ENCODE data around the gene HDHD5.

Gene HDHD5

GRCh38 chr22:17138513-17138912, 20.6 kb downstream of the HDHD5 start:
- TF ChIP-seq, protein P1, sequence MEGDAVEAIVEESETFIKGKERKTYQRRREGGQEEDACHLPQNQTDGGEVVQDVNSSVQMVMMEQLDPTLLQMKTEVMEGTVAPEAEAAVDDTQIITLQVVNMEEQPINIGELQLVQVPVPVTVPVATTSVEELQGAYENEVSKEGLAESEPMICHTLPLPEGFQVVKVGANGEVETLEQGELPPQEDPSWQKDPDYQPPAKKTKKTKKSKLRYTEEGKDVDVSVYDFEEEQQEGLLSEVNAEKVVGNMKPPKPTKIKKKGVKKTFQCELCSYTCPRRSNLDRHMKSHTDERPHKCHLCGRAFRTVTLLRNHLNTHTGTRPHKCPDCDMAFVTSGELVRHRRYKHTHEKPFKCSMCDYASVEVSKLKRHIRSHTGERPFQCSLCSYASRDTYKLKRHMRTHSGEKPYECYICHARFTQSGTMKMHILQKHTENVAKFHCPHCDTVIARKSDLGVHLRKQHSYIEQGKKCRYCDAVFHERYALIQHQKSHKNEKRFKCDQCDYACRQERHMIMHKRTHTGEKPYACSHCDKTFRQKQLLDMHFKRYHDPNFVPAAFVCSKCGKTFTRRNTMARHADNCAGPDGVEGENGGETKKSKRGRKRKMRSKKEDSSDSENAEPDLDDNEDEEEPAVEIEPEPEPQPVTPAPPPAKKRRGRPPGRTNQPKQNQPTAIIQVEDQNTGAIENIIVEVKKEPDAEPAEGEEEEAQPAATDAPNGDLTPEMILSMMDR (IDR thresholded peaks at IDR 0.05; ENCODE audit: low read depth, low read length) = no peak
- H3K36me3 ChIP-seq = peaks cover 25% of the 10 kb centered on the region
- no peaks in the 10 kb centered on the region for H3K9me3 ChIP-seq
- DNase-seq = no peak
- no peaks in the 10 kb centered on the region for H3K4me1 ChIP-seq
- H3K27me3 ChIP-seq = no peaks in the 10 kb centered on the region
- H3K4me3 ChIP-seq (ENCODE audit: low read depth, low read length) = no peak overlapping the region

GRCh38 chr22:17137861-17138425, 21.1 kb downstream of the HDHD5 start:
- TF ChIP-seq, protein P1 (IDR thresholded peaks at IDR 0.05; ENCODE audit: low read depth, low read length) = no peak
- no peak overlapping the region for H3K4me3 ChIP-seq (ENCODE audit: low read depth, low read length)
- H3K4me1 ChIP-seq = no peaks in the 10 kb centered on the region
- no peaks in the 10 kb centered on the region for H3K9me3 ChIP-seq
- peaks cover 25% of the 10 kb centered on the region for H3K36me3 ChIP-seq
- H3K27me3 ChIP-seq = no peaks in the 10 kb centered on the region
- DNase-seq = no peak

DNA sequence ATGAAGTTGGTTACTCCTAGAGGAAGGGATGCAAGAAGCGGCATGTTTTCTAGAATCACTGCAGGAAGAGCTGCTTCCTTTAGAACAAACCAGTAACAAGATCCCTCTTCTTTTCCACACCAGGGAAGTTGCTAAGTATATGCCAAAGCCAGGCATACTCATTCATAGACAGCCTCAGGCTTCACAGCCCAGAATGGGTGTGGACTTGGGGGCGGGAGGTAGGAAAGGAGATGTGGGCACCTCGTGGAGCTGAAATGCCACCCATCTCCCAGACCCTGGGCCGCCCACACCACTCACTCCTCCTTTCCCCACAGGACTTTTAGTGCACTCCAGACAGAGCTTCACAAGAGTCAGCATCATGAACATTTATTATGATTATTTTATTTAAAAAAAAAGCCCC, 21.9 kb downstream of the HDHD5 start:
- H3K9me3 ChIP-seq = no peaks in the 10 kb centered on the region
- TF ChIP-seq, protein P1 (IDR thresholded peaks at IDR 0.05; ENCODE audit: low read depth, low read length) = no peak
- H3K36me3 ChIP-seq = peaks cover 25% of the 10 kb centered on the region
- H3K4me1 ChIP-seq = no peaks in the 10 kb centered on the region
- DNase-seq = no peak
- no peak overlapping the region for H3K4me3 ChIP-seq (ENCODE audit: low read depth, low read length)
- no peaks in the 10 kb centered on the region for H3K27me3 ChIP-seq

DNA sequence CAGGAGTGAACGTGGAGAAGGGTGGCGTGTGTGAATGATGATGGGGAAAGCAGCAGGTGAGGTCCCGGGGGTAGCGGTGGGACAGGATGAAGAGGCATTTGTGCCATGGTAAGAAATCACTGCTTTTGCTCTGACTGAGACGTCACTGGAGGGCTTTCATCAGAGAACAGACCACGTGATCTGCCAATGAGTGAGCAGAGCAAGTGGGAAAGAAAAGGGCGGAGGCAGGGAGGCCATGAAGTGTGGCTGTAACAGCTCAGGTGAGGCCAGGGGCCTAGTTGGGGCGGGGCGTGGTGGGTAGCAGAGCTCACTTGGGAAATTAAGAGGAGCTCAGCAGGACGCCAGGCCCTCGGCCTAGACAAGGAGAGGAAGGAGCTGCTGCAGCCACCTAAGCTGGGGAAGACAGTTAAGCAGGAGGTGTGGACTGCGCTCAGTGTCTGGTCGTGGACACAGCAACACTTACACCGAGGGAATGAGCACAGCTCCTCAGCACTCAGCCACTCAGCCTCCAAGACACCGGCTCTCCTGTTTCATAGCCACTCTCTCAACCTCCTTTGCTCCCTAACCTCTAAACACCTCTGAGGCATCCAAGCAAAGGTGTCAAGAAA, 23.8 kb downstream of the HDHD5 start:
- DNase-seq = no peak
- Histone ChIP-seq H3K36me3 (peaks cover 17% of the 10 kb centered on the region), H3K4me3 (ENCODE audit: low read depth, low read length) (no peak overlapping the region), H3K27me3 (no peaks in the 10 kb centered on the region), H3K4me1 (no peaks in the 10 kb centered on the region), H3K9me3 (no peaks in the 10 kb centered on the region)
- TF ChIP-seq, protein P1 (IDR thresholded peaks at IDR 0.05; ENCODE audit: low read depth, low read length) = no peak

DNA sequence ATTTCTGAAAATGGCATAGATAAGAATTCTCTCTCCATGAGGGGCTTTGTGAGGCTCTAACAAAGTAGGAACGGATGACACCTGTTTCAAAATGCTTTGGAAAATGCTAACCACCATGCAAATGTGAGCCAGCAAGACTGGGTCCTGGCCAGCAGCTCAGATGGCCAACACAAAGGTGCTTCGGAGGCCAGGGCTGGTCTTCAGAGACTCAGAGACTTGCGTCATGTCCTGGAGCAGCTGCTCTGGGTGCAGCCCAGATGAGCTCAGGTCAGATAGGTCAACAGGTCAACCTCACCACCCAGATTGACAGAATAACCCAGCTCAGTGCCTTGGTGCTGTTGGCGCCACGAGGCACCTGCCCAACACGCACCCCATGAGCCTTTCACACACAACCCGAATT, 25.9 kb downstream of the HDHD5 start:
- H3K36me3 ChIP-seq = peaks cover 6% of the 10 kb centered on the region
- TF ChIP-seq, protein P1 (IDR thresholded peaks at IDR 0.05; ENCODE audit: low read depth, low read length) = no peak
- H3K4me1 ChIP-seq = no peaks in the 10 kb centered on the region
- no peaks in the 10 kb centered on the region for H3K9me3 ChIP-seq
- DNase-seq = no peak
- H3K4me3 ChIP-seq (ENCODE audit: low read depth, low read length) = no peak overlapping the region
- H3K27me3 ChIP-seq = no peaks in the 10 kb centered on the region

DNA sequence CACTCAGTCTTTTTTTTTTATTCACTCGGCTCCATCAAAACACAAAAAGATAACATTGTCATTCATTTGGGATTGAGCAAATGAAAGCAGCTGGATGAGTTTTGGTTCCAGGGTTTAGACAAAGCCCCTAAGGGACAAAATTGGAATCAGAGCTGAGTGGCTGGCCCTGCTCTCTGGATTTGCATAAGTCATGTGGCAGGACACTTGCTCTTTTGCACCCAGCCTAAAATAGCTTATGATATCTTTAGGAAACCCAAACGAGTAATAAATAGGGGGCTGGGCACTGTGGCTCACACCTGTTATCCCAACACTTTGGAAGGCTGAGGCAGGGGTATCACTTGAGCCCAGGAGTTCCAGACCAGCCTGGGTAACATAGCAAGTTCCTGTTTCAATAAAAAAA, 27.0 kb downstream of the HDHD5 start:
- Histone ChIP-seq H3K9me3 (no peaks in the 10 kb centered on the region), H3K4me1 (no peaks in the 10 kb centered on the region), H3K4me3 (ENCODE audit: low read depth, low read length) (no peak overlapping the region), H3K36me3 (no peaks in the 10 kb centered on the region), H3K27me3 (no peaks in the 10 kb centered on the region)
- DNase-seq = no peak
- TF ChIP-seq, protein P1 (IDR thresholded peaks at IDR 0.05; ENCODE audit: low read depth, low read length) = no peak
